PFSK-1 (cell line): Measurements from ENCODE around the gene PPOX.

Source experiments
- FOXP2 ChIP-seq: optimal IDR thresholded peaks from 2 replicates; pipeline ENCODE3; 2011; ENCODE audit warnings: borderline replicate concordance, control low read depth, inconsistent platforms; ENCODE audit not compliant: insufficient read depth; ENCODE audit errors: extremely low read length, extremely low read depth
- POLR2AphosphoS5 ChIP-seq: IDR thresholded peaks from 2 replicates; pipeline ENCODE4 v1.6.1; 2012; ENCODE audit warnings: low read depth, mild to moderate bottlenecking, control low read depth, low read length, moderate library complexity
- REST ChIP-seq, 2 experiments: IDR thresholded peaks; 2 replicates each; pipeline versions ENCODE4 v1.6.1 to v1.8.0; 2011 to 2012; ENCODE audit warnings: low read depth in 2 of 2, low read length in 2 of 2, control low read depth in 1 of 2, inconsistent platforms in 1 of 2, mild to moderate bottlenecking in 1 of 2, moderate library complexity in 1 of 2; ENCODE audit not compliant: insufficient read depth in 1 of 2
- SIN3A ChIP-seq: IDR thresholded peaks from 2 replicates; pipeline ENCODE4 v1.6.1; 2012; ENCODE audit warnings: mild to moderate bottlenecking, low read length, moderate library complexity, borderline replicate concordance; ENCODE audit not compliant: insufficient read depth
- TAF1 ChIP-seq: IDR thresholded peaks from 2 replicates; pipeline ENCODE4 v1.6.1; 2012; ENCODE audit warnings: low read length, control low read depth, borderline replicate concordance; ENCODE audit not compliant: insufficient read depth

GRCh38 chr1:161166669-161167548, 683 bp downstream of the PPOX start:
- no peak for TF ChIP-seq REST (IDR thresholded peaks at IDR 0.05; ENCODE audit: insufficient read depth in 1 of 2, low read depth in 2 of 2, low read length in 2 of 2)
- no peak for TF ChIP-seq SIN3A
- no peak for TF ChIP-seq TAF1
- no peak for TF ChIP-seq POLR2AphosphoS5
- TF ChIP-seq FOXP2, result no peak
